Measurements from ENCODE around the gene CPXM2. TPM values are rescaled to one million over a fixed set of nuclear protein-coding genes. Genes with fewer than 3 reads are reported as not detected.

Gene CPXM2
- total RNA-seq, 2 donors from 2014 or later = 1.4 to 1.9 TPM

- Histone ChIP-seq H3K27ac (ENCODE audit: low read depth, low read length) (no peak overlapping the region), H3K4me3 (ENCODE audit: low read length) (no peak overlapping the region), H3K36me3 (ENCODE audit: control insufficient read depth, insufficient read depth, low read length) (no peaks in the 10 kb centered on the region), H3K9me3 (ENCODE audit: control insufficient read depth, low read length) (no peaks in the 10 kb centered on the region), H3K27me3 (ENCODE audit: control insufficient read depth, insufficient read depth, low read length, poor library complexity, severe bottlenecking) (no peaks in the 10 kb centered on the region), H3K4me1 (ENCODE audit: control insufficient read depth, insufficient read depth, low read length) (no peaks in the 10 kb centered on the region), H3K9ac (ENCODE audit: extremely low read depth, low read length, poor library complexity, severe bottlenecking) (no peak overlapping the region)
- no peaks in the 10 kb centered on the region for H3K36me3 Mint-ChIP-seq (ENCODE audit: low read depth)
- H3K27me3 Mint-ChIP-seq (ENCODE audit: insufficient read depth) = peaks cover 25% of the 10 kb centered on the region
- no peak for DNase-seq
- 92 to 94% methylated on average over 2 to 3 of the region's 3 CpGs for WGBS, 2 experiments (ENCODE audit: insufficient coverage in 1 of 2, insufficient read length in 1 of 2)
- peaks cover 4% of the 10 kb centered on the region for H3K4me1 Mint-ChIP-seq
- H3K9me3 Mint-ChIP-seq = peaks cover under 1% of the 10 kb centered on the region
- TF ChIP-seq CTCF (conservative IDR thresholded peaks at IDR 0.05) = no peak
- H3K4me3 Mint-ChIP-seq = no peak overlapping the region
- H3K27ac Mint-ChIP-seq = no peak overlapping the region
These were observed 107.4 kb downstream of the CPXM2 start for GRCh38 chr10:123784216-123784615.

GRCh38 chr10:123783296-123783695 is 108.3 kb downstream of the CPXM2 start:
- Mint-ChIP-seq H3K4me3 (no peak overlapping the region), H3K27me3 (ENCODE audit: insufficient read depth) (peaks cover 25% of the 10 kb centered on the region), H3K4me1 (peaks cover 8% of the 10 kb centered on the region), H3K27ac (no peak overlapping the region), H3K36me3 (ENCODE audit: low read depth) (no peaks in the 10 kb centered on the region), H3K9me3 (no peaks in the 10 kb centered on the region)
- 74 to 81% methylated on average over 3 of the region's 3 CpGs for WGBS, 2 experiments (ENCODE audit: insufficient coverage in 1 of 2, insufficient read length in 1 of 2)
- H3K27ac ChIP-seq (ENCODE audit: low read depth, low read length) = no peak overlapping the region
- DNase-seq = no peak
- no peak overlapping the region for H3K9ac ChIP-seq (ENCODE audit: extremely low read depth, low read length, poor library complexity, severe bottlenecking)
- H3K27me3 ChIP-seq (ENCODE audit: control insufficient read depth, insufficient read depth, low read length, poor library complexity, severe bottlenecking) = no peaks in the 10 kb centered on the region
- H3K36me3 ChIP-seq (ENCODE audit: control insufficient read depth, insufficient read depth, low read length) = no peaks in the 10 kb centered on the region
- H3K9me3 ChIP-seq (ENCODE audit: control insufficient read depth, low read length) = no peaks in the 10 kb centered on the region
- no peak for TF ChIP-seq CTCF (conservative IDR thresholded peaks at IDR 0.05)
- H3K4me1 ChIP-seq (ENCODE audit: control insufficient read depth, insufficient read depth, low read length) = no peaks in the 10 kb centered on the region
- no peak overlapping the region for H3K4me3 ChIP-seq (ENCODE audit: low read length)

DNA sequence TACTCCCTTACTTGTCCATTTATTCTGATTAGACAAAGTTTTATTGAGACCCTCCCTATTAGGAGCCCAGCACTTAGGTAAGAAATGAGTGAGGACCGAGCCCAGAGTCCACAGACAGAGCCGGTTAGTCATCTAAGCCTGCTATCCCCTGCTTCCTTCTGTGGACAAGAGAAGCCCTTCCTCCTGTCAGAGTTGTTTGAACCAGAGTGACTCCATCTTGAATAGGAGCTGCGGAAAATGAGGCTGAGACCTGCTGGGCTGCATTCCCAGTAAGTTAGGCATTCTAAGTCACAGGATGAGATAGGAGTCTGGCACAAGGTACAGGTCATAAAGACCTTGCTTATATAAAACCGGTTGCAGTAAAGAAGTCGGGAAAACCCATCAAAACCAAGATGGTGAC is 109.1 kb downstream of the CPXM2 start:
- Mint-ChIP-seq H3K27ac (no peak overlapping the region), H3K4me1 (peaks cover 8% of the 10 kb centered on the region), H3K36me3 (ENCODE audit: low read depth) (no peaks in the 10 kb centered on the region), H3K9me3 (no peaks in the 10 kb centered on the region), H3K4me3 (no peak overlapping the region), H3K27me3 (ENCODE audit: insufficient read depth) (peaks cover 25% of the 10 kb centered on the region)
- Histone ChIP-seq H3K27me3 (ENCODE audit: control insufficient read depth, insufficient read depth, low read length, poor library complexity, severe bottlenecking) (no peaks in the 10 kb centered on the region), H3K4me3 (ENCODE audit: low read length) (no peak overlapping the region), H3K9ac (ENCODE audit: extremely low read depth, low read length, poor library complexity, severe bottlenecking) (no peak overlapping the region), H3K4me1 (ENCODE audit: control insufficient read depth, insufficient read depth, low read length) (no peaks in the 10 kb centered on the region), H3K27ac (ENCODE audit: low read depth, low read length) (no peak overlapping the region), H3K36me3 (ENCODE audit: control insufficient read depth, insufficient read depth, low read length) (no peaks in the 10 kb centered on the region), H3K9me3 (ENCODE audit: control insufficient read depth, low read length) (no peaks in the 10 kb centered on the region)
- TF ChIP-seq CTCF (conservative IDR thresholded peaks at IDR 0.05) = no peak
- peak; percentile 46 for DNase-seq
- WGBS, 2 experiments (ENCODE audit: insufficient coverage in 1 of 2, insufficient read length in 1 of 2) = 77 to 83% methylated on average over 4 to 5 of the region's 5 CpGs

Data from endodermal cell (in vitro differentiated cells).